Measurements from ENCODE around the gene GPR158. TPM values are rescaled to one million over a fixed set of nuclear protein-coding genes. Genes with fewer than 3 reads are reported as not detected.
A peak's percentile ranks its signal among the peaks of the same experiment; 100 is the strongest.

GPR158 gene
- total and polyA plus RNA-seq, 7 donors = 0.01 to 0.19 (median 0.06) TPM; not detected in 4

DNA sequence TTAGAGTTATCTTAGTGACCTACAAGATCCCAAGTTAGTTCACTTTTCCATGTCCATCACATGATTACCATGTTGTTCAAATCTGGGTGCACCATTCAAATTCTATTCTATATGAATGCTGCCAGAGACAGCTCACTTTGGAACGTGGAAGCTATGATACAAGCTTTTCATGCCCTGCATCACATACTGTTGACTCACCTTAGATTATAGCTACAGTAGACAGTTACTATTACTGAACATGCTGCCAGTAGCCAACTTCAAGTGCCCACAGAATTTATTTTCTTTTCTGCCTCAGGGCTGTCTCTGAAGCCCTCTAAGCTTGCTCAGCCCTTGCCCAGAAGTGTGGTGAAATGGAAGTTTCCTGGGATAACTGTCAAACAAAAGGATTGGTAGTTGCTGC, 231.1 kb downstream of the GPR158 start:
- no peak overlapping the region for H3K27ac ChIP-seq
- no peak overlapping the region for H3K4me3 ChIP-seq
- 59 to 64% (median 61%) methylated on average over 1 of the region's 1 CpG for WGBS, 3 donors
- no peak for ATAC-seq
- no peak for DNase-seq
- H3K36me3 ChIP-seq (ENCODE audit: insufficient read depth in 1 of 2, low read depth in 1 of 2) = no peaks in the 10 kb centered on the region
- intact Hi-C loops (cut with DNase I) = no loop called here
- no peaks in the 10 kb centered on the region for H3K27me3 ChIP-seq (ENCODE audit: insufficient read depth in 3 of 3, low read length in 2 of 3)
- no peaks in the 10 kb centered on the region for H3K9me3 ChIP-seq
- H3K4me1 ChIP-seq = no peaks in the 10 kb centered on the region
- TF ChIP-seq, protein P1, sequence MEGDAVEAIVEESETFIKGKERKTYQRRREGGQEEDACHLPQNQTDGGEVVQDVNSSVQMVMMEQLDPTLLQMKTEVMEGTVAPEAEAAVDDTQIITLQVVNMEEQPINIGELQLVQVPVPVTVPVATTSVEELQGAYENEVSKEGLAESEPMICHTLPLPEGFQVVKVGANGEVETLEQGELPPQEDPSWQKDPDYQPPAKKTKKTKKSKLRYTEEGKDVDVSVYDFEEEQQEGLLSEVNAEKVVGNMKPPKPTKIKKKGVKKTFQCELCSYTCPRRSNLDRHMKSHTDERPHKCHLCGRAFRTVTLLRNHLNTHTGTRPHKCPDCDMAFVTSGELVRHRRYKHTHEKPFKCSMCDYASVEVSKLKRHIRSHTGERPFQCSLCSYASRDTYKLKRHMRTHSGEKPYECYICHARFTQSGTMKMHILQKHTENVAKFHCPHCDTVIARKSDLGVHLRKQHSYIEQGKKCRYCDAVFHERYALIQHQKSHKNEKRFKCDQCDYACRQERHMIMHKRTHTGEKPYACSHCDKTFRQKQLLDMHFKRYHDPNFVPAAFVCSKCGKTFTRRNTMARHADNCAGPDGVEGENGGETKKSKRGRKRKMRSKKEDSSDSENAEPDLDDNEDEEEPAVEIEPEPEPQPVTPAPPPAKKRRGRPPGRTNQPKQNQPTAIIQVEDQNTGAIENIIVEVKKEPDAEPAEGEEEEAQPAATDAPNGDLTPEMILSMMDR (IDR thresholded peaks at IDR 0.05) = no peak

DNA sequence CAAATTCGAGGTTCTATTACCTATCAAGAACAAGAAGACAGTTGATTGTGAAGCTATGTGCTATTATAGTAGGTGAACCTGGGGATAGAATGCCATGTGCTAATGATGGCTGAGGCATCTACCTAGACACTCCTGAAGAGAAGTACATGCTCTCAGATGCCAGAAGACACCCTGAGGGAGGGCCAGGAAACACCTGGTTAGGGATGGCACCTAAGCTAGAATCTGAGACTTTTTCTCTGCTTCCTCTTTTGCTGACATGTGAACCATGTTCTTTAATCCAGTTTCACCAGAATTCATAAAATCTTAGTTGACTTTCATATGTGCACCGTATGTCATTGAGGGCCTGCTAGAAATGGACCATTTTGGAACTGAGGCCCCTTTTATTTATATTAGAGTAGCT, 242.8 kb downstream of the GPR158 start:
- Histone ChIP-seq H3K36me3 (ENCODE audit: insufficient read depth in 1 of 2, low read depth in 1 of 2) (no peaks in the 10 kb centered on the region), H3K4me3 (no peak overlapping the region), H3K27ac (no peak overlapping the region), H3K27me3 (ENCODE audit: insufficient read depth in 3 of 3, low read length in 2 of 3) (no peaks in the 10 kb centered on the region), H3K9me3 (peaks cover 3% of the 10 kb centered on the region), H3K4me1 (no peaks in the 10 kb centered on the region)
- DNase-seq (no peak), ATAC-seq (no peak)
- TF ChIP-seq, protein P1 (IDR thresholded peaks at IDR 0.05) = no peak
- 54 to 64% (median 58%) methylated on average over 2 of the region's 2 CpGs for WGBS, 3 donors
- intact Hi-C loops (cut with DNase I) = no loop called here

DNA sequence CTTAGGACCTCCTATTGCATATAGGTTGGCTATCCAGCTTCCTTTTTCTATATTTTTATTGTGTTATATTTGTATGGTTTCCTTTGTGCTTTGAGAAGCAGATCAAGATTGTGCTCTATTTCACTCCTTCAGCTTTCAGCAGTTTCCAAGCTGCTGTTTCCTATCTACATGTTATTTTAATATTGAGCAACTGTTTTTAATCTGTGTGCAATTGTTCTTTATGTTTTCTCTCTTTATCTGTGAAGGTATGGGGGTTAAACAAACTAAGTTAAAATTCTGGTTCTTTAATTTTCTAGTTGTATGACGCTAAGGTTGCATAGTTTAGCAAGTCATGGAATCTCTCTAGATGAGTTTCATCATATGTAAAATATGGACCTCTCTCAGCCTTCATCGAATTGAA, 251.0 kb downstream of the GPR158 start:
- TF ChIP-seq, protein P1 (IDR thresholded peaks at IDR 0.05) = no peak
- Histone ChIP-seq H3K9me3 (no peaks in the 10 kb centered on the region), H3K27me3 (ENCODE audit: insufficient read depth in 3 of 3, low read length in 2 of 3) (no peaks in the 10 kb centered on the region), H3K27ac (no peak overlapping the region), H3K36me3 (ENCODE audit: insufficient read depth in 1 of 2, low read depth in 1 of 2) (no peaks in the 10 kb centered on the region), H3K4me3 (no peak overlapping the region), H3K4me1 (no peaks in the 10 kb centered on the region)
- WGBS, 3 donors = 59 to 70% (median 67%) methylated on average over 2 of the region's 2 CpGs
- no peak for ATAC-seq
- no peak for DNase-seq
- intact Hi-C loops (cut with DNase I) = no loop called here

DNA sequence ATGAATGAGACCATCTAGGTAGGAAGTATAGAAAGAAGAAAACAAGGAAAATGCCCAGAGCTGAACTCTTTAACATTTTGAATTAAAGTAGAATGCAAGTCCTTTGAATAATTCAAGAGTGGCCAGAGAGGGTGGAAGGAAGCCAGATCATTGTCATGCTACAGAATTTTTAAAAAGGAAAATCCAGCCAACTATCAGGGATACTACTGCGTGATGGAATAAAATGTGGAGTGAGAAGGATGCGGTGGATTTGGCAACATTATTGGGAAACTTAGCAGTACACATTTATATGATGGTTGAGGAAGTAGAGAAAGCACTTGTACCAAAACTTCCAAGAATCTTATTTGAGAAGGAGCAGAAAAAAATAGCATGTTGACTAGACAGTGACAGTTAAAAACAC, 261.6 kb downstream of the GPR158 start:
- no peaks in the 10 kb centered on the region for H3K4me1 ChIP-seq
- no peaks in the 10 kb centered on the region for H3K27me3 ChIP-seq (ENCODE audit: insufficient read depth in 3 of 3, low read length in 2 of 3)

DNA sequence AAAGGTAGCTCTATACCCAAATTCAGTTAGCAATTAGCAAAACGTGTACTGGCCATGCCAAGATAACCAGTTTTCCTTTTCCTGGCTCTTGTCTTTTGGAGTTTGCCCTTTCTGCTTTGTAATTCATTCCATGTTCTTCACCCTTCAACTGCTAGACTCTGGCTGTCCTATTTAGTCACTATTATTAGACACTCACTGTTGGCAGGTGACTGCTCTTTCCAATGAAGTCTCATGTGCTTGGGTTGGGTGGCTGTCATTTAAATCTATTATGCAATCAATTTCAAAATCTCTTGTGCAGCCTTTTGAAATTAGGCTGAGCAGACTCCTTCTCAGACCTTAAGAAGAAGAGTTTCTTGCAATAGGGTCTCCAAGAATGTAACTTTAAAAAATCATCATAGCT, 266.5 kb downstream of the GPR158 start:
- intact Hi-C loops (cut with DNase I) = no loop called here
- TF ChIP-seq, protein P1 (IDR thresholded peaks at IDR 0.05) = no peak
- DNase-seq (no peak), ATAC-seq (peak; percentile 89 to 99 (median 99))
- Histone ChIP-seq H3K9me3 (no peaks in the 10 kb centered on the region), H3K4me1 (no peaks in the 10 kb centered on the region), H3K27me3 (ENCODE audit: insufficient read depth in 3 of 3, low read length in 2 of 3) (no peaks in the 10 kb centered on the region), H3K36me3 (ENCODE audit: insufficient read depth in 1 of 2, low read depth in 1 of 2) (no peaks in the 10 kb centered on the region), H3K4me3 (peak overlapping the region; percentile 55), H3K27ac (peak overlapping the region; percentile 68)
- WGBS, 3 donors = 31 to 47% (median 32%) methylated on average over 1 of the region's 1 CpG

More for the DNA sequence above, 261.6 kb downstream of the GPR158 start:
- 81 to 83% (median 82%) methylated on average over 2 of the region's 2 CpGs for WGBS, 3 donors
- TF ChIP-seq, protein P1 (IDR thresholded peaks at IDR 0.05) = no peak
- Histone ChIP-seq H3K9me3 (no peaks in the 10 kb centered on the region), H3K27ac (no peak overlapping the region), H3K4me3 (no peak overlapping the region), H3K36me3 (ENCODE audit: insufficient read depth in 1 of 2, low read depth in 1 of 2) (no peaks in the 10 kb centered on the region)
- DNase-seq (no peak), ATAC-seq (no peak)
- intact Hi-C loops (cut with DNase I) = no loop called here

Measured in psoas muscle (tissue), 8 donors.